Right lobe of liver (tissue), 6 donors: ENCODE data around the gene APBB2. TPM values are rescaled to one million over a fixed set of nuclear protein-coding genes. Genes with fewer than 3 reads are reported as not detected.

Source experiments
- ATAC-seq, 4 donors: fragments of 200-7000 bp; cut with Tn5 transposase; one replicate each; pipeline ENCODE4 v1.9.1; 2020; ENCODE audit warnings: mild to moderate bottlenecking in 4 of 4, moderate library complexity in 4 of 4
- DNase-seq, 3 donors: peaks; one replicate each; pipeline ENCODE4 v3.0.0-alpha.2; 2020
- H3K27ac ChIP-seq, 3 donors: fragments of 200-600 bp; one replicate each; pipeline ENCODE4 v1.8.0; 2022
- H3K27me3 ChIP-seq, 2 donors: fragments of 200-600 bp; one replicate each; pipeline ENCODE4 v1.8.0; 2022
- H3K36me3 ChIP-seq, 4 donors: fragments of 200-600 bp; sonication (generic) in 1 of 4; one replicate each; pipeline versions ENCODE4 v1.5.1 to v1.8.0; 2017 to 2022; ENCODE audit warnings: control low read depth in 1 of 4
- H3K4me1 ChIP-seq, 4 donors: fragments of 200-600 bp; sonication (generic) in 1 of 4; one replicate each; pipeline versions ENCODE4 v1.5.1 to v1.8.0; 2017 to 2022; ENCODE audit warnings: control low read depth in 1 of 4
- H3K4me3 ChIP-seq, 3 donors: fragments of 200-600 bp; one replicate each; pipeline ENCODE4 v1.8.0; 2022
- H3K9me3 ChIP-seq, 4 donors: fragments of 200-600 bp; sonication (generic) in 1 of 4; one replicate each; pipeline versions ENCODE4 v1.5.1 to v1.8.0; 2017 to 2022; ENCODE audit warnings: control low read depth in 1 of 4
- POLR2A ChIP-seq: fragments of 450-650 bp; IDR thresholded peaks from one replicate; pipeline ENCODE4 v1.6.1; 2017; ENCODE audit warnings: antibody characterized with exemption, mild to moderate bottlenecking
- WGBS: methylation state at CpG from one replicate; pipeline ENCODE4 v1.1.6; 2018; ENCODE audit warnings: low coverage, low lambda C conversion rate; ENCODE audit not compliant: insufficient coverage; ENCODE audit errors: missing lambda C conversion rate; 5-methylcytosine and 5-hydroxymethylcytosine counted together
- intact Hi-C, 2 donors: fragments of 100-400 bp; cut with DNase I; formaldehyde crosslinking; loops; one replicate each; pipeline versions ENCODE4 v1.11.2 to v1.14.1; 2022
- total RNA-seq, 6 experiments: library from RNA; depleted of rRNA in 2 of 6; stranded (reverse); fragments of >200 nt in 2 of 6; fragmentation: NEBNext Ultra II Directional in 3 of 6; extraction: Animal tissue kit (Norgen Biotek cat#: 25700) in 3 of 6; gene quantifications; one replicate each; pipeline versions ENCODE4 v1.1.0 to v1.2.4, GENCODE V29; 2016 to 2023
- TF ChIP-seq, protein P1 (sequence below), 4 donors: fragments of 200-600 bp in 3 of 4; fragments of 450-650 bp in 1 of 4; IDR thresholded peaks; one replicate each; pipeline versions ENCODE4 v1.5.1 to v1.8.0; 2016 to 2022; ENCODE audit warnings: antibody characterized with exemption in 4 of 4, mild to moderate bottlenecking in 2 of 4
- donor health status: DM: no; HTN: yes; CAD: no.
- donor health status: DM: no; HTN: no; CAD: no.
- donor health status: DM: no; HTN: no; CAD: no.
- donor health status: DM: no; HTN: yes; CAD: no.
- donor health status: DM: no; HTN: yes; CAD: no.

APBB2 gene
- total RNA-seq, 6 experiments from 2014 or later, result 14.1 to 27.9 (median 25.1) TPM

DNA sequence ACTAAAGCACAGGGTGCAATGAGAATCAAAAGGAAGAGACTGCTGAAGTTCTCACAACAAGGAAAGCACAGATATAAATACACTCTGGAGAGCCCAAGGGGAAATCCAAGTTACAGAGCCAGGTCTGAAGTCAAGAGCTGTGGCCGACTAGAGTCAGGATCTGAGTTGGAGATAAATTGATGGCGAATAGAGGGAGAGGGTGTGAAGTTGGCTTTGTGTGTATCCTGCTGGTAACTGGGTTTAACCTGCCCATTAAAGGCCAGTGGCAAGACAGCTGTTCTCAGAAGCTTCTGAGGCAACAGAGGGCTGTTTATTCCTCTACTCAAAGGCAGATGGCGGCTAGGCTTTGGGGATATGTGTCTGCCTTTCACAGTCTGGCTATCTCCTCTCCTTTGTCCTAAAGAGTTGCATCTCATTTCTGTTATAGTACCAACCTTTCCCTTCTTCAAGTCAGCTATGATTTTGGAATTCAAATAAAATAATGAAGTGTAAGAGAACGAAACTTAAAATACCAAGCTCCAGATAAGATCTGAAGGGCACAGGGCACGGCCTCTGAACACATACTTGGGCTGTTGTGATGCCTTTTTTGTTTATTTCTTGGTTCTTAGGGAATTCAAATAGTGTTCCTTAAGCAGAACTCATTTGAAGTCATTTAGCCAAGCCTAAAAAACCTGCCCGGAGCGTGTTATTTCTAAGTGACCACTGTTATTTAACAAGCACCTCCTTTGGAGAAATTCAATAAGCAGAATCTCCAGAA is 142.1 kb downstream of the APBB2 start:
- Histone ChIP-seq H3K27me3 (no peaks in the 10 kb centered on the region), H3K36me3 (no peaks in the 10 kb centered on the region), H3K4me1 (peaks cover 0 to under 1% (median under 1%) of the 10 kb centered on the region in 4 donors), H3K9me3 (no peaks in the 10 kb centered on the region), H3K4me3 (no peak overlapping the region), H3K27ac (no peak overlapping the region)
- TF ChIP-seq POLR2A, result no peak
- TF ChIP-seq, protein P1, sequence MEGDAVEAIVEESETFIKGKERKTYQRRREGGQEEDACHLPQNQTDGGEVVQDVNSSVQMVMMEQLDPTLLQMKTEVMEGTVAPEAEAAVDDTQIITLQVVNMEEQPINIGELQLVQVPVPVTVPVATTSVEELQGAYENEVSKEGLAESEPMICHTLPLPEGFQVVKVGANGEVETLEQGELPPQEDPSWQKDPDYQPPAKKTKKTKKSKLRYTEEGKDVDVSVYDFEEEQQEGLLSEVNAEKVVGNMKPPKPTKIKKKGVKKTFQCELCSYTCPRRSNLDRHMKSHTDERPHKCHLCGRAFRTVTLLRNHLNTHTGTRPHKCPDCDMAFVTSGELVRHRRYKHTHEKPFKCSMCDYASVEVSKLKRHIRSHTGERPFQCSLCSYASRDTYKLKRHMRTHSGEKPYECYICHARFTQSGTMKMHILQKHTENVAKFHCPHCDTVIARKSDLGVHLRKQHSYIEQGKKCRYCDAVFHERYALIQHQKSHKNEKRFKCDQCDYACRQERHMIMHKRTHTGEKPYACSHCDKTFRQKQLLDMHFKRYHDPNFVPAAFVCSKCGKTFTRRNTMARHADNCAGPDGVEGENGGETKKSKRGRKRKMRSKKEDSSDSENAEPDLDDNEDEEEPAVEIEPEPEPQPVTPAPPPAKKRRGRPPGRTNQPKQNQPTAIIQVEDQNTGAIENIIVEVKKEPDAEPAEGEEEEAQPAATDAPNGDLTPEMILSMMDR (IDR thresholded peaks at IDR 0.05), result no peak
- WGBS, result 89% methylated on average over 7 of the region's 7 CpGs
- intact Hi-C loops, result no loop called here
- DNase-seq (no peak), ATAC-seq (no peak)

DNA sequence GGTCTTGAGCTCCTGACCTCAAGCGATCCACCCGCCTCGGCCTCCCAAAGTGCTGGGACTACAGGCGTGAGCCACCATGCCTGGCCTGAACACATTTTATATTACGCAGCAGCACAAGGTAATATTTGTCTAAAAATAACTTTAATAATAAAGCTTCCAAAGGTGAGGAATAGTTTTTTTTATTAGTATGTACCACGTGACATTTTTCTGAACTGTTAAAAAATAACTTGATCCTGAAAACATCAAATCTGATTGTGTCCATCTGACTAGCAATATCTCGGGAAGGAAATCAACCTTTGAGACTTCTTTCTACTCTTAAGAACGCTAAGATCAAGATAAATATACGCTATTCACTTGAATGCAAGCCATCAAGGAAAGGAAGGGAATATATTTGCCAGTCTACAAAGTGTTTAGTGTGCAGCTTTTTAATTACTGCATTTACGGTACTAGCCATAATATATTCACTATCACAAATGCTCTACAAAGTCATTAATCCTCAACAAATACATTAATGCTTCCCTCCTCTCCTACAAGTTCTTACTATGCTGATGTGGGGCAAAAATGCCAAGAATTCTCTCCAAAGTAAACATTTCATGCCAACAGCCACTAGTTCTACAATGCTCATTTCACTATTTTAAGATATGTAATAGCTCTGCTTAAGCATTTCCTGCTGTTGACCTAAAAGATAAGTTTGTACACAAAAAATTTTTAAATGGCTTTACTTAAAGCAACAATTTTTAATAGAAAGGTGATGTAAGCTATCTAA is 143.6 kb downstream of the APBB2 start:
- Histone ChIP-seq H3K9me3 (no peaks in the 10 kb centered on the region), H3K27me3 (no peaks in the 10 kb centered on the region), H3K4me3 (no peak overlapping the region), H3K36me3 (no peaks in the 10 kb centered on the region), H3K27ac (no peak overlapping the region), H3K4me1 (no peaks in the 10 kb centered on the region)
- no peak for DNase-seq
- TF ChIP-seq, protein P1 (IDR thresholded peaks at IDR 0.05), result no peak
- TF ChIP-seq POLR2A, result no peak
- intact Hi-C loops, result no loop called here
- ATAC-seq, result no peak
- WGBS, result 83% methylated on average over 10 of the region's 10 CpGs

DNA sequence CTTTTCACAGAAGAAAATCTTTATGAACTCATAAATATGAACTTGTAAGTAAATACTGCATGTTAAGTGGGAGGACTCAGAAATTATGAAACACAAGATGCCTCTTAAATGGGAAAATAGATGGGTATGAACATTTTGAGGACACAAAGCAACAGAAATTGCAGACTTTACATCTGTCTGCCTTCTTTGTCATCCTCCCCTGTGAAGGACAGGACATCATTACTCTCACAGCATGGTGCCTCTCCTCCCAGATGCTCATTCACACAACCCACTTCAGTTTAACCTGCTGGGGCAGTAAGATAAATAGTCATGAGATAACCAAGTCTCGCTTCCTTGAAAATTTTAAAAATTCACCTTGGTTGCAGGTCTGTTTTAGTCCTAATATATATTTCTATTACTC is 144.5 kb downstream of the APBB2 start:
- intact Hi-C loops, result no loop called here
- 82% methylated on average over 1 of the region's 1 CpG for WGBS
- DNase-seq (no peak), ATAC-seq (no peak)
- Histone ChIP-seq H3K4me3 (no peak overlapping the region), H3K36me3 (peaks cover 0 to 4% (median 0%) of the 10 kb centered on the region in 4 donors), H3K27ac (no peak overlapping the region), H3K27me3 (no peaks in the 10 kb centered on the region), H3K4me1 (no peaks in the 10 kb centered on the region), H3K9me3 (no peaks in the 10 kb centered on the region)
- TF ChIP-seq, protein P1 (IDR thresholded peaks at IDR 0.05), result no peak
- TF ChIP-seq POLR2A, result no peak

DNA sequence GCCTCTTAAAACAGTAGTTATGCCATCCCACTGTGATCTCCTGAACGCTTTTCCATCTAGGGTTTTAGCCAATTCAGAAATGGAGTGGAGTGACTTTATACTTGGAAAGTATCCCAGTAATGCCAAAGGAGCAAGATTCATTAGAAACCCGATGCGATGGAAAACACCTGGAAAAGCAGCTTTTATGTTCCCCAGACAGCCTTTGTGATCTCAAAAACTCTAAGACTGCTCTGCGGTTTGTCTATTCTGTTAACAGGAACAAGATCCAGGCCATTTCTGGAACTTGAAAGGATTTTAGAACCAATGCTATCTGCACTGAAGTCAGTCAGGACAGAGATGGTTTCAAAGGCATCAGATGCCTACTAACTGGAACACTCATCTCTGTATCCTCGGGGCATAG is 145.1 kb downstream of the APBB2 start:
- Histone ChIP-seq H3K27me3 (no peaks in the 10 kb centered on the region), H3K4me3 (no peak overlapping the region), H3K36me3 (peaks cover 0 to 5% (median 0%) of the 10 kb centered on the region in 4 donors), H3K4me1 (no peaks in the 10 kb centered on the region), H3K9me3 (no peaks in the 10 kb centered on the region), H3K27ac (no peak overlapping the region)
- TF ChIP-seq POLR2A, result no peak
- TF ChIP-seq, protein P1 (IDR thresholded peaks at IDR 0.05), result no peak
- WGBS, result 61% methylated on average over 3 of the region's 5 CpGs
- DNase-seq, result no peak
- intact Hi-C loops, result no loop called here
- no peak for ATAC-seq
